ENCODE measurements around the gene HSD3B2.

DNA sequence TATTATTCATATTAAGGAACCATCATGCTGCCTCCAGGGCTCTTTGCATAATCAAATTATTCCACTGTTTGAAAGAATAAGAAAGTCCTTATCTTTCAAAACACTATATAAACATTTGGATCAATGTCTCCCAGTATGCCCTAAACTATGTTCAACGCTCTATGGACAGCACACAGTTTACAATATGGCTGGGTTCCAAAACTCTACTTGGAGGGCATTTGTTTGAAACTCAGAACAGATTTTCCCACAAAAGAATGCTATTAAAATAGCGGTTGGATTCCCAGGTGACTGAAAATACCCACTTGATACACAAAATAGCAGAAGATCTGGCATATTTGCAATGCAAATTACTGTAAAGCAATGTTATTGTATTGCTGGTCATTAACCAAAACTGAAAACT lies 43.1 kb upstream of the HSD3B2 start:
- TF ChIP-seq, protein P1, sequence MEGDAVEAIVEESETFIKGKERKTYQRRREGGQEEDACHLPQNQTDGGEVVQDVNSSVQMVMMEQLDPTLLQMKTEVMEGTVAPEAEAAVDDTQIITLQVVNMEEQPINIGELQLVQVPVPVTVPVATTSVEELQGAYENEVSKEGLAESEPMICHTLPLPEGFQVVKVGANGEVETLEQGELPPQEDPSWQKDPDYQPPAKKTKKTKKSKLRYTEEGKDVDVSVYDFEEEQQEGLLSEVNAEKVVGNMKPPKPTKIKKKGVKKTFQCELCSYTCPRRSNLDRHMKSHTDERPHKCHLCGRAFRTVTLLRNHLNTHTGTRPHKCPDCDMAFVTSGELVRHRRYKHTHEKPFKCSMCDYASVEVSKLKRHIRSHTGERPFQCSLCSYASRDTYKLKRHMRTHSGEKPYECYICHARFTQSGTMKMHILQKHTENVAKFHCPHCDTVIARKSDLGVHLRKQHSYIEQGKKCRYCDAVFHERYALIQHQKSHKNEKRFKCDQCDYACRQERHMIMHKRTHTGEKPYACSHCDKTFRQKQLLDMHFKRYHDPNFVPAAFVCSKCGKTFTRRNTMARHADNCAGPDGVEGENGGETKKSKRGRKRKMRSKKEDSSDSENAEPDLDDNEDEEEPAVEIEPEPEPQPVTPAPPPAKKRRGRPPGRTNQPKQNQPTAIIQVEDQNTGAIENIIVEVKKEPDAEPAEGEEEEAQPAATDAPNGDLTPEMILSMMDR (optimal IDR thresholded peaks at IDR 0.05 in 1 of 3, IDR thresholded peaks at IDR 0.05 in 1 of 3, conservative IDR thresholded peaks at IDR 0.05 in 1 of 3; ENCODE audit: extremely low read depth in 1 of 3, insufficient read depth in 2 of 3, low read length in 3 of 3) = no peak
- no peak for TF ChIP-seq EZH2 (IDR thresholded peaks at IDR 0.05; ENCODE audit: low read length)

All from keratinocyte (primary cell).